Endodermal cell (in vitro differentiated cells): ENCODE measurements around the gene SCRN2. TPM values are rescaled to one million over a fixed set of nuclear protein-coding genes. Genes with fewer than 3 reads are reported as not detected.

ENCODE experiments used
- DNase-seq: peaks from one replicate; pipeline ENCODE4 v3.0.0-alpha.2; 2017
- H3K27ac ChIP-seq: 2 replicates; pipeline ENCODE4 v1.5.1; 2013; ENCODE audit warnings: mild to moderate bottlenecking, low read depth, low read length, moderate library complexity
- H3K27me3 ChIP-seq: 2 replicates; pipeline ENCODE4 v1.6.1; 2013; ENCODE audit warnings: mild to moderate bottlenecking, low read length, moderate library complexity; ENCODE audit not compliant: insufficient read depth, control insufficient read depth, poor library complexity, severe bottlenecking
- H3K36me3 ChIP-seq: 2 replicates; pipeline ENCODE4 v1.7.0; 2013; ENCODE audit warnings: mild to moderate bottlenecking, low read length, moderate library complexity; ENCODE audit not compliant: control insufficient read depth, insufficient read depth
- H3K4me1 ChIP-seq: one replicate; pipeline ENCODE4 v1.7.0; 2013; ENCODE audit warnings: low read length; ENCODE audit not compliant: control insufficient read depth, insufficient read depth
- H3K4me3 ChIP-seq: 2 replicates; pipeline ENCODE4 v1.5.1; 2013; ENCODE audit warnings: mild to moderate bottlenecking, low read length, moderate library complexity
- H3K9ac ChIP-seq: 2 replicates; pipeline ENCODE4 v1.6.1; 2013; ENCODE audit warnings: mild to moderate bottlenecking, low read length, moderate library complexity; ENCODE audit not compliant: poor library complexity, severe bottlenecking; ENCODE audit errors: extremely low read depth
- H3K9me3 ChIP-seq: 2 replicates; pipeline ENCODE4 v1.6.1; 2013; ENCODE audit warnings: mild to moderate bottlenecking, low read length, moderate library complexity; ENCODE audit not compliant: control insufficient read depth
- H3K27ac Mint-ChIP-seq: 2 replicates; pipeline ENCODE4 v1.8.0; 2020; ENCODE audit warnings: mixed read lengths
- H3K27me3 Mint-ChIP-seq: 2 replicates; pipeline ENCODE4 v1.8.0; 2021; ENCODE audit warnings: mild to moderate bottlenecking, mixed read lengths; ENCODE audit not compliant: insufficient read depth
- H3K36me3 Mint-ChIP-seq: 2 replicates; pipeline ENCODE4 v1.8.0; 2020; ENCODE audit warnings: low read depth, mixed read lengths
- H3K4me1 Mint-ChIP-seq: 2 replicates; pipeline ENCODE4 v1.8.0; 2020; ENCODE audit warnings: mixed read lengths
- H3K4me3 Mint-ChIP-seq: 2 replicates; pipeline ENCODE4 v1.8.0; 2020; ENCODE audit warnings: mild to moderate bottlenecking, moderate library complexity, mixed read lengths
- H3K9me3 Mint-ChIP-seq: 2 replicates; pipeline ENCODE4 v1.8.0; 2020; ENCODE audit warnings: mild to moderate bottlenecking, mixed read lengths
- CTCF ChIP-seq: fragments of 200-600 bp; sonication (generic); conservative IDR thresholded peaks from 2 replicates; pipeline ENCODE4 v1.5.0; 2021; ENCODE audit warnings: antibody characterized with exemption, mild to moderate bottlenecking
- WGBS, 2 experiments: methylation state at CpG; one replicate each; pipeline versions ENCODE4 v1.1.5 to v1.1.7; 2013; ENCODE audit warnings: missing lambda C conversion rate in 2 of 2, mixed read lengths in 1 of 2; ENCODE audit not compliant: insufficient coverage in 1 of 2, insufficient read length in 1 of 2; 5-methylcytosine and 5-hydroxymethylcytosine counted together
- total RNA-seq, 2 donors: library from RNA; stranded (reverse); fragmentation: NEBNext Ultra II Directional in 1 of 2; extraction: Animal tissue kit (Norgen Biotek cat#: 25700) in 1 of 2; gene quantifications; 2 replicates in 1 of 2; 3 replicates in 1 of 2; pipeline ENCODE4 v1.2.1, GENCODE V29; 2021

The SCRN2 gene
- total RNA-seq, 2 donors from 2014 or later, result 54.5 to 71.9 TPM

GRCh38 chr17:47845716-47846075, 4.6 kb upstream of the SCRN2 start:
- H3K9me3 Mint-ChIP-seq, result no peaks in the 10 kb centered on the region
- no peak overlapping the region for H3K27ac Mint-ChIP-seq
- no peak for TF ChIP-seq CTCF
- WGBS, 2 experiments, result 79% methylated on average over 3 of the region's 3 CpGs; no CpG with 5 or more reads in 1 of the 2 experiments
- H3K4me3 Mint-ChIP-seq, result no peak overlapping the region
- H3K9me3 ChIP-seq, result no peaks in the 10 kb centered on the region
- no peak for DNase-seq
- peaks cover 7% of the 10 kb centered on the region for H3K4me1 ChIP-seq
- H3K36me3 Mint-ChIP-seq, result no peaks in the 10 kb centered on the region
- no peak overlapping the region for H3K9ac ChIP-seq
- H3K27me3 ChIP-seq, result peaks cover 57% of the 10 kb centered on the region
- no peaks in the 10 kb centered on the region for H3K36me3 ChIP-seq
- H3K27me3 Mint-ChIP-seq, result peaks cover 69% of the 10 kb centered on the region
- no peak overlapping the region for H3K27ac ChIP-seq
- H3K4me3 ChIP-seq, result no peak overlapping the region
- H3K4me1 Mint-ChIP-seq, result peaks cover 7% of the 10 kb centered on the region

GRCh38 chr17:47844814-47845715, 4.0 kb upstream of the SCRN2 start:
- no peak overlapping the region for H3K27ac Mint-ChIP-seq

GRCh38 chr17:47844227-47844626, 3.2 kb upstream of the SCRN2 start:
- 89% methylated on average over 5 of the region's 5 CpGs; no CpG with 5 or more reads in 1 of the 2 experiments for WGBS, 2 experiments
- Histone ChIP-seq H3K9me3 (no peaks in the 10 kb centered on the region), H3K27ac (no peak overlapping the region), H3K4me1 (peaks cover 17% of the 10 kb centered on the region), H3K27me3 (peaks cover 42% of the 10 kb centered on the region), H3K9ac (no peak overlapping the region), H3K4me3 (no peak overlapping the region), H3K36me3 (no peaks in the 10 kb centered on the region)
- no peak for TF ChIP-seq CTCF
- Mint-ChIP-seq H3K27ac (no peak overlapping the region), H3K27me3 (peaks cover 54% of the 10 kb centered on the region), H3K9me3 (no peaks in the 10 kb centered on the region), H3K4me3 (no peak overlapping the region), H3K4me1 (peaks cover 14% of the 10 kb centered on the region), H3K36me3 (no peaks in the 10 kb centered on the region)
- no peak for DNase-seq

More at GRCh38 chr17:47844814-47845715, 4.0 kb upstream of the SCRN2 start:
- Mint-ChIP-seq H3K36me3 (no peaks in the 10 kb centered on the region), H3K9me3 (no peaks in the 10 kb centered on the region), H3K27me3 (peaks cover 62% of the 10 kb centered on the region), H3K4me1 (peaks cover 11% of the 10 kb centered on the region), H3K4me3 (no peak overlapping the region)
- Histone ChIP-seq H3K4me3 (no peak overlapping the region), H3K9ac (no peak overlapping the region), H3K9me3 (no peaks in the 10 kb centered on the region), H3K27ac (no peak overlapping the region), H3K36me3 (no peaks in the 10 kb centered on the region), H3K4me1 (peaks cover 12% of the 10 kb centered on the region), H3K27me3 (peaks cover 51% of the 10 kb centered on the region)
- TF ChIP-seq CTCF, result peak; percentile 68
- DNase-seq, result no peak
- WGBS, 2 experiments, result 91 to 100% methylated on average over 1 to 2 of the region's 4 CpGs
